Measurements from ENCODE around the gene CD14.
"Not testable (repeated sequence)": the region's sequence is repeated elsewhere in the genome, so short reads cannot be mapped to it uniquely, and the experiment has no call there.

The CD14 gene

DNA sequence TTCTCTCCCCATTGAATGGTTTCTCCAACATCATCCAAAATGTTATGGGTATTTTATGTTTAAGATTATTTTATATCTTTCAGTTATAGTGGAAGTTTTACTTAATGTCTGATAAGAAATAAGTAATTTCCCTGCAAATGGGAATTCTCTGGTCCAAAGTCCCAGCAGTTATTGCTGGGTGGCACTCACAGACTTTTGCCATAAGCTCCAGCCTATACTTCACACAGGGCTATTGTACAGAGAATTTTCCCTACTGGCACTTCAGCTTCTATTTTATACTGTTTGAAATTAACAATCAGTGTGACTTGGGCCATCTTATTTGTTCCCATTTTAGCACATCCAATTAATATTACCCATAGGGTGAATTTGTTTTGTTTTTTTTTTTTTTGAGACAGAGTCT is 32.9 kb downstream of the CD14 start:
- Histone ChIP-seq H3K36me3 (ENCODE audit: control insufficient read depth, insufficient read depth, low read length) (no peaks in the 10 kb centered on the region), H3K4me3 (replicated peaks; ENCODE audit: low read depth, low read length) (no peak overlapping the region), H3K27me3 (replicated peaks; ENCODE audit: control insufficient read depth, insufficient read depth, low read length) (no peaks in the 10 kb centered on the region)
- no peak for DNase-seq (ENCODE audit: extremely low read depth, insufficient read length)
- TF ChIP-seq CTCF (IDR thresholded peaks at IDR 0.05; ENCODE audit: insufficient read depth, low read length, poor library complexity, severe bottlenecking): no peak

DNA sequence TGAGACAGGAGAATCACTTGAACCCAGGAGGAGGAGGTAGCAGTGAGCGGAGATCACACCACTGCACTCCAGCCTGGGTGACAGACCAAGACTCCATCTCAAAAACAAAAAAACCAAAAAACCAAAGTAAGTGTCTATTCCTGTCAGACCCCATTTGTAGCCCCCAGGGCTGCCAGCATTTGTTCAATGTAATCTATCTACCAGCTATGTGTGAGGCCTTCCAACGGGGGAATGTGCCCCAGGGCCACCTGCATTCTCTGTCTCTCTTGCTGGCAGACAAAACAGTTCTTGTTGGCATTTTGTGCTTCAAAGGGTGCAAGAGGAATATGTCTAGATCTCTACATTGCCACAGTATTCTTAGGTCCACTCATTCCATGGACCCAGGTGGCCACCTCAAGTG is 34.1 kb downstream of the CD14 start:
- no peak for TF ChIP-seq CTCF (IDR thresholded peaks at IDR 0.05; ENCODE audit: insufficient read depth, low read length, poor library complexity, severe bottlenecking)
- no peak for DNase-seq (ENCODE audit: extremely low read depth, insufficient read length)
- H3K4me3 ChIP-seq (replicated peaks; ENCODE audit: low read depth, low read length): no peak overlapping the region

DNA sequence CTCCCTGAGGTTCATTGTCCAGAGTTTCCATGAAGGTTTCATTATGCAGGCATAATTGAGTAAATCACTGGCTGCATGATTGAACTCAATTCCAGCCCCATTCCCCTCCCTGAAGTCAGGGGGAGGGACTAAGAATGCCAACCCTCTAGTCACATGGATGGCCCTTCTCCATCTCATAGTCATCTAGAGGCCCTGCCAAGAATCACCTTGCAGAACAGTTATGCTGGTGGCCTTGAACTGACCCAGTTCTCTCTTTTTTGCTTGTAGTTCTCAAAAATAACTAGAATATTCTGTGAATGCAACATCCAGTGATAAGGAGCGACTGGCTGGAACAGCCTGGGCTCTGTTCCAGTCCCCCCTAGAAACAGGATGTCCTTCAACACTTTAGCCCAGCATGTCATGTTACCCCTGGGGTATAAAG is 36.6 kb downstream of the CD14 start:
- DNase-seq (ENCODE audit: extremely low read depth, insufficient read length): no peak
- TF ChIP-seq CTCF (IDR thresholded peaks at IDR 0.05; ENCODE audit: insufficient read depth, low read length, poor library complexity, severe bottlenecking): no peak
- Histone ChIP-seq H3K4me3 (replicated peaks; ENCODE audit: low read depth, low read length) (no peak overlapping the region), H3K27me3 (replicated peaks; ENCODE audit: control insufficient read depth, insufficient read depth, low read length) (no peaks in the 10 kb centered on the region), H3K36me3 (ENCODE audit: control insufficient read depth, insufficient read depth, low read length) (no peaks in the 10 kb centered on the region)

More for the DNA sequence above, 34.1 kb downstream of the CD14 start:
- H3K36me3 ChIP-seq (ENCODE audit: control insufficient read depth, insufficient read depth, low read length): no peaks in the 10 kb centered on the region
- no peaks in the 10 kb centered on the region for H3K27me3 ChIP-seq (replicated peaks; ENCODE audit: control insufficient read depth, insufficient read depth, low read length)

GRCh38 chr5:140595538-140596300 is 37.3 kb downstream of the CD14 start:
- H3K27me3 ChIP-seq (replicated peaks; ENCODE audit: control insufficient read depth, insufficient read depth, low read length): no peaks in the 10 kb centered on the region
- TF ChIP-seq CTCF (IDR thresholded peaks at IDR 0.05; ENCODE audit: insufficient read depth, low read length, poor library complexity, severe bottlenecking): no peak
- no peak overlapping the region for H3K4me3 ChIP-seq (replicated peaks; ENCODE audit: low read depth, low read length)
- no peaks in the 10 kb centered on the region for H3K36me3 ChIP-seq (ENCODE audit: control insufficient read depth, insufficient read depth, low read length)
- DNase-seq (ENCODE audit: extremely low read depth, insufficient read length): no peak

DNA sequence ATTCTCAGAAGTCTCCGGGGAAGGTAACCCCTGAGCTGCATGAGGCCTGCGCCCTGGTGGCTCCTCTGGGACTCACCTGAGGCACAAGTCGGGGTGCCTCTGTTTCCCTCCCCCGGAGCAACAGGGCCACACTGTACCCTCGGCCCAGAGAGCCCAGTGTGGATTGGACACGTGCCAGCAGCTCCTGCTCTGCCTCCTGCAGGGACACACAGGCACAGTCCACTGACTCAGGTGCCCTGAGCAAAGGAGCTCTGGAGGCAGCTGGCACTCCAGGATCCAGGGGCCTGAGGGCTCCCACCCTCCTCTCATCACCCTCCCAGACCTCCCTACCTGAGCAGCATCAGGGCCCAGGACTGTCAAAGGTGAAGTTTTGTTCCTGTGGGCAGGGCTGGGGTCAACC is 38.8 kb downstream of the CD14 start:
- TF ChIP-seq CTCF (IDR thresholded peaks at IDR 0.05; ENCODE audit: insufficient read depth, low read length, poor library complexity, severe bottlenecking): no peak
- DNase-seq (ENCODE audit: extremely low read depth, insufficient read length): no peak
- H3K36me3 ChIP-seq (ENCODE audit: control insufficient read depth, insufficient read depth, low read length): no peaks in the 10 kb centered on the region
- H3K4me3 ChIP-seq (replicated peaks; ENCODE audit: low read depth, low read length): no peak overlapping the region
- no peaks in the 10 kb centered on the region for H3K27me3 ChIP-seq (replicated peaks; ENCODE audit: control insufficient read depth, insufficient read depth, low read length)

DNA sequence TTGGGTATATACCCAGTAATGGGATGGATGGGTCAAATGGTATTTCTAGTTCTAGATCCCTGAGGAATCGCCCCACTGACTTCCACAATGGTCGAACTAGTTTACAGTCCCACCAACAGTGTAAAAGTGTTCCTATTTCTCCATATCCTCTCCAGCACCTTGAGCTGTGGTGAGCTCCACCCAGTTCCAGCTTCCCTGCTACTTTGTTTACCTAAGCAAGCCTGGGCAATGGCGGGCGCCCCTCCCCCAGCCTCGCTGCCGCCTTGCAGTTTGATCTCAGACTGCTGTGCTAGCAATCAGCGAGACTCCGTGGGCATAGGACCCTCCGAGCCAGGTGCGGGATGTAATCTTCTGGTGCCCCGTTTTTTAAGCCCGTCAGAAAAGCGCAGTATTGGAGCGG is 39.9 kb downstream of the CD14 start:
- H3K4me3 ChIP-seq (replicated peaks; ENCODE audit: low read depth, low read length); H3K27me3 ChIP-seq (replicated peaks; ENCODE audit: control insufficient read depth, insufficient read depth, low read length); H3K36me3 ChIP-seq (ENCODE audit: control insufficient read depth, insufficient read depth, low read length); DNase-seq (ENCODE audit: extremely low read depth, insufficient read length): not testable (repeated sequence)

Measured in GM06990 (cell line).